Measurements from ENCODE around the gene CNOT4.
"Not testable (repeated sequence)": the region's sequence is repeated elsewhere in the genome, so short reads cannot be mapped to it uniquely, and the experiment has no call there.

CNOT4 gene

GRCh38 chr7:135365721-135366120 is 144.2 kb downstream of the CNOT4 start:
- DNase-seq (ENCODE audit: low read depth in 2 of 2) = no peak

- DNase-seq (ENCODE audit: low read depth in 2 of 2) = no peak
Observed at GRCh38 chr7:135364206-135364605, 145.7 kb downstream of the CNOT4 start.

- DNase-seq (ENCODE audit: low read depth in 2 of 2) = no peak
Observed at GRCh38 chr7:135362871-135363270, 147.0 kb downstream of the CNOT4 start.

- DNase-seq (ENCODE audit: low read depth in 2 of 2) = no peak
Observed at GRCh38 chr7:135361788-135362187, 148.1 kb downstream of the CNOT4 start.

- DNase-seq (ENCODE audit: low read depth in 2 of 2) = no peak
Observed at GRCh38 chr7:135359615-135360014, 150.3 kb downstream of the CNOT4 start.

GRCh38 chr7:135355377-135356048 is 154.4 kb downstream of the CNOT4 start:
- DNase-seq (ENCODE audit: low read depth in 2 of 2) = no peak

- DNase-seq (ENCODE audit: low read depth in 2 of 2) = no peak
Observed at GRCh38 chr7:135353832-135354231, 156.1 kb downstream of the CNOT4 start.

- DNase-seq (ENCODE audit: low read depth in 2 of 2) = no peak
Observed at GRCh38 chr7:135352285-135352684, 157.6 kb downstream of the CNOT4 start.

GRCh38 chr7:135351070-135351469 is 158.8 kb downstream of the CNOT4 start:
- DNase-seq (ENCODE audit: low read depth in 2 of 2) = not testable (repeated sequence)

GRCh38 chr7:135349746-135350145 is 160.2 kb downstream of the CNOT4 start:
- DNase-seq (ENCODE audit: low read depth in 2 of 2) = no peak

GRCh38 chr7:135348493-135348892 is 161.4 kb downstream of the CNOT4 start:
- DNase-seq (ENCODE audit: low read depth in 2 of 2) = no peak

GRCh38 chr7:135343361-135343760 is 166.5 kb downstream of the CNOT4 start:
- DNase-seq (ENCODE audit: low read depth in 2 of 2) = no peak

- DNase-seq (ENCODE audit: low read depth in 2 of 2) = no peak
Observed at GRCh38 chr7:135342887-135343286, 167.0 kb downstream of the CNOT4 start.

- DNase-seq (ENCODE audit: low read depth in 2 of 2) = no peak
Observed at GRCh38 chr7:135341049-135341448, 168.9 kb downstream of the CNOT4 start.

GRCh38 chr7:135337977-135338550 is 171.8 kb downstream of the CNOT4 start:
- DNase-seq (ENCODE audit: low read depth in 2 of 2) = no peak

GRCh38 chr7:135337506-135337905 is 172.4 kb downstream of the CNOT4 start:
- no peak for DNase-seq (ENCODE audit: low read depth in 2 of 2)

GRCh38 chr7:135335628-135336139 is 174.2 kb downstream of the CNOT4 start:
- peak; percentile 25 to 40 for DNase-seq (ENCODE audit: low read depth in 2 of 2)

GRCh38 chr7:135334830-135335543 is 174.9 kb downstream of the CNOT4 start:
- DNase-seq (ENCODE audit: low read depth in 2 of 2) = no peak

- no peak for DNase-seq (ENCODE audit: low read depth in 2 of 2)
Observed at GRCh38 chr7:135333946-135334345, 176.0 kb downstream of the CNOT4 start.

- no peak for DNase-seq (ENCODE audit: low read depth in 2 of 2)
Observed at GRCh38 chr7:135333200-135333599, 176.7 kb downstream of the CNOT4 start.

- no peak for DNase-seq (ENCODE audit: low read depth in 2 of 2)
Observed at GRCh38 chr7:135330088-135330487, 179.8 kb downstream of the CNOT4 start.

GRCh38 chr7:135328526-135328925 is 181.4 kb downstream of the CNOT4 start:
- no peak for DNase-seq (ENCODE audit: low read depth in 2 of 2)

GRCh38 chr7:135328053-135328452 is 181.8 kb downstream of the CNOT4 start:
- no peak for DNase-seq (ENCODE audit: low read depth in 2 of 2)

All from stimulated activated CD4-positive, alpha-beta T cell treated with anti-CD3 and anti-CD28 coated beads, Interleukin-4, amount 100 ng/mL, for 48 hours (primary cell).